ENCODE results near the gene HNRNPK.

HNRNPK gene

DNA sequence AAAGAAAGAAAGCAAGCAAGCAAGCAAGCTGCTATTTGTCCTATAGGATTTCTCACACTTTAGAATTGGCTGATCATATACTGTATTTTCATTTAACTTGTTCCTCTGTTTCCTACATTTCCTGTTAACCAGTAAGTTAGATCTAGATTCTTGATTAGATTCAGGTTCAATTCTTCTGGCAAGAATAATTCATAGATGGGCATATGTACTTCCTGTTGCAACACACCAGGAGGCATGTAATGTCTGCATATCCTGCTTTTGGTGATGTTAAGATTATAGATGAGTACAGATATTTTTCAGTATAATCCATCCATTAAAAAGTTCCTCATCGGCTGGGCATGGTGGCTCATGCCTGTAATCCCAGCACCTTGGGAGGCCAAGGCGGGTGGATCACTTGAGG, 48.0 kb downstream of the HNRNPK start:
- no peak for DNase-seq

DNA sequence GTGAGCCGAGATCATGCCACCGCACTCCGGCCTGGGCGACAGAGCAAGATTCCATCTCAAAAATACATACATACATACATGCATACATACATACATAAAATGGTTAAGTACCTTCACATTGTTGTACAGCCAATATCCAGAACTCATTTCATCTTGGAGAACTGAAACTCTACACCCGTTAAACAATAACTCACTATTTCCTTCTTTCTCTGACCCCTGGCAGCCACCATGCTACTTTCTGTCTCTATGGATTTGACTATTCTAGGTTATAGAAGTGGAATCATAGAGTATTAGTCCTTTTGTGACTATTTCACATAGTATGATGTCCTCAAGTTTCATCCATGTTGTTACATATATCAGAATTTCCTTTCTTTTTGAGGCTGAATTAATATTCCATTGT, 49.1 kb downstream of the HNRNPK start:
- no peak for DNase-seq

DNA sequence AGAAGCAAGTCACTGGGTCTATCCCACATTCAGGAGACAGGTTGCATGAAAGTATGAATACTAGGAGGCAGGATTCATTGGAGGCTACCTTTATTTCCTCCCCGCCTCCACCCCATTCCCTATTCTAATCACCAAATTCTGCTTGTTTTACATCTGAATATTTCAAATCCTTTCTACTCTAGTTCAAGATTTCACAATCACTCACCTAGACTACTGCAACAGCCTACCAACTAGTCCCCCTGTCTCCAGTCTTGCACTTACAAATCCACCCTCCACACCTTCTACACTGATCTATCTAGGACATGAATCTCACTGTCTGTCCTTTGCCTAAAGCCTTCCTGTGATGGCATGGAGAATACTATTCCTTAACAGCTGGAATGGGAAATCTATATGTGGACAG, 52.4 kb downstream of the HNRNPK start:
- DNase-seq, result no peak

GRCh38 chr9:83920927-83921707, 58.9 kb downstream of the HNRNPK start, which contains the start of gene KIF27:
Gene KIF27 (minus strand): TSS chr9:83921432. CDS start chr9:83915591, 5,841 bp downstream.
- peak; percentile 88 for DNase-seq

DNA sequence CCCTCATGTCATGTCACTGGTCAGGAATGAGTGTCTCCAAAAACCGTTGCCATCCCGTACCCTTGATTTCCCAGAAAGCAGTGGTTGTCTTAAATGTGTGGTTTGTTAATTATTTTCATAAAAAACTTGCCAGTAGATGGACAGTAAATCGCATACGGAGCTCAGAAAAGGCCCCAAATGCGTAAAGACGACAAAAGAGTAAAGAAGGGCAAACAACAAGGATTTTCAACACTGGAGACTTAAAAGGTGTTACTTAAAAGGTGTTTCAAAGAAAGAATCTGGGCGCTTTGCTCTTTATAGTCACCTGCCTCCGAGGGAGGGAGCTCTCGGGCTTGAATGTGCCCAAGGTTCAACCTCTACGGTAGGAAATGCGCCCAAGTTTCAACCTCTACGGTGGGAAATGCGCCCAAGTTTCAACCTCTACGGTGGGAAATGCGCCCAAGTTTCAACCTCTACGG, 59.5 kb downstream of the HNRNPK start:
- DNase-seq, result no peak

DNA sequence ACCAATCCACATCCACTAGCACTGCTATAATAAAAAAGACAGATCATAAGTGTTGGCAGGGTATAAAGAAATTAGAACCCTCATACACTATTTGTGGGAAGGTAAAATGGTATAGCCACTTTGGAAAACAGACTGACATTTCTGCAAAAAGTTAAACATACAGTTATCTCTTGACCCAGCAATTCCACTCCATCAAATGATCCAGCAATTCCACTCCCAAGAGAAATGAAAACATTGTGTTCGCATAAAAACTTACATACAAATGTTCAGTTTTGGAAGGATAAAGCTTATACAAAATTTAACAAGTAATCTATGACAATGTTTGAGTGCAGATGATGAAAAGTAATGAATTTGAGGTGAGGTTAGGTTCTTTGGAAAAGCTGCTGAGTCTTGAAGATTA, 60.9 kb downstream of the HNRNPK start:
- no peak for DNase-seq

All from activated CD4-positive, alpha-beta T cell treated with anti-CD3 and anti-CD28 coated beads for 1 hour (primary cell).